GM21619 (cell line): ENCODE data around the gene GLP1R.

Source experiments
- ATAC-seq: cut with Tn5 transposase; IDR thresholded peaks from one replicate; pipeline ENCODE4 v1.9.1; 2021; ENCODE audit not compliant: unreplicated experiment

Gene GLP1R

DNA sequence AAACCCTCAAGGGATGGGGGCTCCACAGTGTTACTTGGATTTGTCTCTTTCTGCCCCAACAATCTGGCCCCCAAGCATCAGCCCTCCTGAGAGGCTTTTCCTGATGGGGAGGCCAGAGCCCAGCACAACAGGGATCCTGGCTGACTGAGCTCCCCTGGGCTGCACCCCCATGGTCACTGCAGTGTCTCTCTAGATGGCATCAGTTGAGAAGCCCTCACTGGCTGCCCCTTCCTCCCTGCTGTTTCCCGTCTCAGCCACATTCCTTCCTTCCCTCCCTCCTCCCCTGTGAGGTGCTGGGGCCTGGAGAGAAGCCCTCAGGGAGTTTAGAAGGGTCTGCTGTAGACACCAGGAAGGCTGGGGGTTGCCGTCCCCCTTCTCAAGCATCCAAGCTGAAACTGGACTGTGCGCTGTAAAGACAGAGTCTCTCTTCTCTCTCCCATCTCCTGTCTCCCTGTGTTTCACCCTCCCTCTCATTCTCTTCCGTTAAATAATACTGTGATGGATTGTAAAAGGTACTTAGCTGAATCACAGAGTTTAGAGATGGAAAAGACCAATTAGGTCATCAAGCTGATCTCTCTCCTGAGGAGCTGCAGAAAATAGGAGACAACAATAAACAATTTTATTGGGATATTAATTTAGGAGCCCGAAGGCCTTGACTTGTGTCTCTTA, 36.7 kb downstream of the GLP1R start:
- ATAC-seq, result no peak

DNA sequence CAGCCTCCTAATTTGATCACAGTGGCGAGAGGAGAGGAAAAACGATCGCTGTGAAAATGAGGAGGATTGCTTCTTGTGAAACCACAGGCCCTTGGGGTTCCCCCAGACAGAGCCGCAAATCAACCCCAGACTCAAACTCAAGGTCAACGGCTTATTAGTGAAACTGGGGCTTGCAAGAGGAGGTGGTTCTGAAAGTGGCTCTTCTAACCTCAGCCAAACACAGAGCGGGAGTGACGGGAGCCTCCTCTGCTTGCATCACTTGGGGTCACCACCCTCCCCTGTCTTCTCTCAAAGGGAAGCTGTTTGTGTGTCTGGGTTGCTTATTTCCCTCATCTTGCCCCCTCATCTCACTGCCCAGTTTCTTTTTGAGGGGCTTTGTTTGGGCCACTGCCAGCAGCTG, 37.7 kb downstream of the GLP1R start:
- peak; percentile 85 for ATAC-seq

DNA sequence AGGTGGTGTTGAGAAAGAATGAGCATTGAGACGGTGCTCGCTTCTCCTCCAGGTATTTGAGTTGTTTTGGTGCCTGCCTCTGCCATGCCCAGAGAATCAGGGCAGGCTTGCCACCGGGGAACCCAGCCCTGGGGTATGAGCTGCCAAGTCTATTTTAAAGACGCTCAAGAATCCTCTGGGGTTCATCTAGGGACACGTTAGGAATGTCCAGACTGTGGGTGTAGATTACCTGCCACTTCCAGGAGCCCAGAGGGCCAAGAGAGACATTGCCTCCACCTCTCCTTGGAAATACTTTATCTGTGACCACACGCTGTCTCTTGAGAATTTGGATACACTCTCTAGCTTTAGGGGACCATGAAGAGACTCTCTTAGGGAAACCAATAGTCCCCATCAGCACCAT, 38.1 kb downstream of the GLP1R start:
- no peak for ATAC-seq

DNA sequence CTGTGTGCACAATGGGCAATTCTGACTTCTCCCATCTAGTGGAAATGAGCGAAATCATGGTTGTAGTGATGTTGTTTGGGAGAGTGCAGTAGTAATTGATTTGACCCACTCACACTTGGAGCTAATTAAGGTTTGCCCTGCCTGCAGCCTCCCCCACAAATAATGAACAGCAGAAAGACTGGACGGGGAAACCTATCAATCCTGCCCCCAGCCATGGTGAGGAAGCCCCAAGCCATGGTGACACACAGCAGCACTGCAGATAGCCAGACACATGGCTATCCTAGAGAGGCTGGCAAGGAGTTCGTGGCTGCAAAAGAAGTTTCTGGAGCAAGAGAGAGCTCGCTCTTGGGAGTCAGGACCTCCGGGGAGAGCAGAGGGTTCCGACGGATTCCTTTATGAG, 38.6 kb downstream of the GLP1R start:
- ATAC-seq, result no peak

DNA sequence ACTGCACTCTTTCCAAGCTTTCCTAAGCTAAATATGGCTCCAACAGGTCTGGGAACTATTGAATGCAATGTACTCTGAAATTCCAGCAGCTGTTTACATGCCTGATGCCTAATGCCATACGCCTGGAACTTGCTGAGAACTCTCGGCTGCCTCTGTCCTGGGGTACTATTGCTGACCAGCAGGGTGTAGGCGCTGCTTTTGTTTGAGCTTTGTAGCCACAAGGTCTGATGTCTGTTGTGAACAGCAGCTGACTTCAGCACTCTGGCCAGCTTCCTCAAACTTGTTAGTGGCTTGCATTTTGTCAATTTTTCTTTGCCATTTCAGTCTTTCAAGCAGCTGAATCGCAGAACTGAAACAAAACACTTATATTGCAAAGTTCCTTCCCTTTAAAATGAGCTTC, 39.8 kb downstream of the GLP1R start:
- no peak for ATAC-seq

DNA sequence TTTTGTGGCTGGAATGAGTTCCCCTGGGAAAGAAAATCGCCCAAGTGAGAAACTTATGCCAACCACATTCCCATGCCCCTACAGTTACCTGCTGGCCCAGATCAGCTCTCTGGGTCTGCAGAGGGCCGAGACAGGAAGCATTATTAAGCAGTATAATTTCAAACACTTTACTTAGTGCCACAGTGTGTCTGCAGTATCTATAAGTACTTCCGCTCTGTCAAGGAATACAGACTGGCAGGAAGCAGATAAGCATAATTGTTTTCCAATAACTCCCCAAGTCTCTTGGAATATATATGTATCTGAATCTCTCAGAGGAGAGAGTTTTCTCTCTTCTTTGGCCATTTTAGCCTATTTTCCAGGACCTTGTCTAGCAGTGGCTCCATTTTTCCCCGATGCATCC, 41.5 kb downstream of the GLP1R start:
- no peak for ATAC-seq

DNA sequence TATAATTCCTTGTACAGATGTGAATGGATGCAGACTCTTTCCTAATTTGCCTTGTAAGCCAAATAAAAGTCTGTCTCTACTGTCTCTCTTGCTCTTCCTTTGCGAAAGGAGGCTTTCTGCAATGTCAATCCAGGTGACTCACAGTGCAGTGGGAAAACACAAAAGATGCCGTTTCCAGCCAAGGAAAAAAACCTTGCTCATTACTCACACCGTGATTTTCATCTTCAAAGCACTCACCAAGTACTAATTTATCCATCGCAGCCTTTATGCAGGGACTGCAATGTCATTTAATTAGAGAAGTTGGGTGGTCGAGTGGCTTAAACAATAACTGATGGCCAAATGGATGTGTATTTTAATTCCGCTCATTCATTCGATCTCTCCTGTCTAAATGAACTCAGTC, 42.6 kb downstream of the GLP1R start:
- no peak for ATAC-seq

DNA sequence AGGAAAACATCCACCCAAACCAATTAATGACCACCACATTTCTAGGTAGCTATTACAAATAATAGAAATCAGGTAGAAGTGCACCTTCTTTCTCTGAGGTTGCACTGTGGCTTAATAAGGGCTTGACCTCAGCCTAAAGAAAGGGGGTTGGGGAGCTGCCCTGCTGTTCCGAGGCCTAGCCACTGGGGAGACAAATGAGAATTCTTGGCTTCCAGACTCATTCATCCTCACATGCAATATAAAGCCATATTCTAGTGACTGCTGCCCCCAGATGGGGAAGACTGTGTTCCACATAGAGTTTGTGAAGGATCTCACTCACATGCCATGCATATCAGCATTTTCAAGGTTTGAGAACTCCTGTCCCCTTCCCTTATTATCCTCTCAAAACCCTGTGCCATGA, 43.5 kb downstream of the GLP1R start:
- no peak for ATAC-seq

DNA sequence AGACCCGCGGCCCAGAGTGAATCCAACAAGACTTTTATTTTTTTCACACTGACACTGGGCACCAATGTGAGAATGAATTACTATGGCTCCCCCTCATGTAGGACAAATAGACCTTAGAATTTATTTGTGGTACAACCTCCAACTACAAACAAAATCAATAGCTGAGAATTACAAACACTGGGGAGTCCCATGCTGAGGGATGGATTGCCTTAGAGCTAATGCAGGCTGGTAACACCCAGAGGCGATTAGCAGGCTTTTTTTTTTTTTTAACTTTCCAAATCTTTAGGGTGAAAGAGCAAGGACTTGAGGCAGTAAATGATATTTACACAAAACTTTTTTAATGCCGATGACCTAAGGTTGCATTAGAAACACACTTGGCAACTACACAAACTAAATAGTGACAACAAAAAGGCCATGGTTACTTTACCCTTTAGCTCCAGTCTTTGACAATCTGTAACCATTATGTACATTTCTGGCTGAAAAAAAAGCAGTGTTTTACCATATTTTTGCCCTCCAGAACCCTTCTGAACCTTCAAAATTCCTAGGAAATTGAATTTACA, 44.6 kb downstream of the GLP1R start:
- ATAC-seq, result no peak

DNA sequence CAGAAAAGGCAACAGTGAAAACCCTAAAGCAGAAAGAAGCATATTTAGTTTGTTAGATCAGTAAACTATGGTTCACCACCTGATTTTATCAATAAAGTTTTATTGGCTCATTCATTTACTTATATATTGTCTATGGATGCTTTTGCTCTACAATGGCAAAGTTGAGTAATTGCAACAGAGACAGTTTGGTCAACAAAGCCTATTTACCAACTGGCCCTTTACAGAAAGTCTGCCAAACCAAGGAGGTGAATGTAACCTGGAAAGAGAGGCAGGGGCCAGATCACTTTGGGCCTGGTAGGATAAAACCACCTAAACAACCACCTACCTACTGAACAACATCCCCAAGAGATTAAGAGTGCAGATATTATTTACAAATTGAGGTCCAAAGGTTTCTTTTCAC, 47.0 kb downstream of the GLP1R start:
- ATAC-seq, result no peak

DNA sequence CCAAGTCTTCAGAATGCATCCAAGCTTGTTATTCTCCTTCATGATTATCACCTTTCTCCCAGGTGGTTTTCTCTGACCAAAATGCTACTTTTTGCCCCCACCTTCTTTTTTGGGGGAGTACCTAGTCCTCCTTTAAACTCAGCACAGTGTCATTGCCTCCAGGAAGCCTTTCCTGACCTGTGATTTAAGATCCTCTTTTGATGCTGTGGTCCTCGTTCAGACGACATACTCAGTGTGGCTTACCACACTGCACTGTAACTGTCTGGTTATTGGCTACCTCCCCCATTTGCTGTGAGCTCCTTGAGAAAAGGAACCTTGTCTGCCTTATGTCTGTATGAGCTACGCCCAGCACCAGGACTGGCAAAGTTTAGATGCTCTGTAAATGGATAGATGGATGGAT, 51.8 kb downstream of the GLP1R start:
- ATAC-seq, result no peak

DNA sequence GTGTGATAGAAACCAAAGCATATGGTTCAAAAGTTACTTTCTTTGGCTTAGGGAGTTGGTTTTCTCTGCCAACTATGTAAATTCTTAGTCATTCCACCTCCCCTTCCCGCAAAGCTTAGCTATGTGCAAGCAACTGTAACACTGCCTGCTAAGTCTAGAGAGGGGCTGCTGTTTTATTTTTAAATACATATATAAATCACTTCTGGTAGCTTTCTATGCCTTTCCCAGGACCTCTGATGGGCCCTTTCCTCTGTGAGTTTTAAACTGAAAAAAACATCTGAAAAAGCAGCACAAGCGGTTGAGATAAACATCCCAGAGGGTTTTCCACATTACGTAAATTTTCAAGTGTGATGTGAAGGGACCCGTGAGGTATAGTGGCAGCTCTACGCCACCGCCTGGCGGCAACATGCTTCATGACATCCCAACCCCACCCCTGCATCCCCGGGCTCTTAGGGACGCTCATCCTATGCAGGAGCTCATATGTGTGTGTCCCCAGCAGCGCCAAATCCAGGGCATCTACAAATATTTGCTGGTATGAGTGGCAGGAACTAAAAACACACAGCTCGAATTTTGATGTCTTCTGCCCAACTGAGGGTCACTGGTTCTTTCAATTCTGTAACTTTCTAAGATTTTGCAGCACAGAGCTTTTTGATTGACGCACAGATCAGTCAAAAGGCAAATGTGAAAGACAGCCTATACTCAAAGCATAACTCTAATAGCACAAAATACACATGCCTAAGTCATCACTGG, 53.7 kb downstream of the GLP1R start:
- ATAC-seq, result peak; percentile 48

DNA sequence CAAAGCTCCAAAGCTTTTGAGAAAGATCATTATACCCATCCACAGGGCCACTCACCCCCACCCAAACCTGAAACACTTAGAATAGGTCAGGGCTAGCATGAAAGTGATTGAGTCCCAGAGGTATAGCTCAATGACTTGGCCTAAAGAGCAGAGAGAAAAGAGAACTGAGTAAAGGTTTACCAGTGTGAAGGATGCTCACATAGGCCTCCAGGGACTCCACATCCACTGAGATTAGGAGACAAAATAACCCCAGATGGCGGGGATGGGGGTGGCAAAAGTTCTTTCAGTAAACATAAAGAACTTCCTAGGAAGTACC, 54.2 kb downstream of the GLP1R start:
- ATAC-seq, result peak; percentile 89

DNA sequence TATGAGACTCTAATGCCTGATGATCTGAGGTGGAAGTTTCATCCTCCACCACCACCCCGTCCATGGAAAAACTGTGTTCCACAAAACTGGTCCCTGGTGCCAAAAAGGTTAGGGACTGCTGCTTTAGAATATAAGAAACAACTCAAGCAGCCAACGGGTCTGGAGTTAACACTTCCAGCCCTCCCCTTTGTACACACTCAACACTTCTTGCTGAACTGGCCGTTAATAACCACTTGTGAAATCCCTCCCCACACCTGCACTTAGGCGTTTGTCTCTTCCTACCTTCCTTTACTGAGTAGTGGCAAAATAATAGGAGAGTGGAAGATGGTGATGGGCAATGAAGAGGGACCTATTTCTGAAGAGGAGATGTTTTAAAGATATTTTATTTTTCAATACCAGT, 55.9 kb downstream of the GLP1R start:
- no peak for ATAC-seq

DNA sequence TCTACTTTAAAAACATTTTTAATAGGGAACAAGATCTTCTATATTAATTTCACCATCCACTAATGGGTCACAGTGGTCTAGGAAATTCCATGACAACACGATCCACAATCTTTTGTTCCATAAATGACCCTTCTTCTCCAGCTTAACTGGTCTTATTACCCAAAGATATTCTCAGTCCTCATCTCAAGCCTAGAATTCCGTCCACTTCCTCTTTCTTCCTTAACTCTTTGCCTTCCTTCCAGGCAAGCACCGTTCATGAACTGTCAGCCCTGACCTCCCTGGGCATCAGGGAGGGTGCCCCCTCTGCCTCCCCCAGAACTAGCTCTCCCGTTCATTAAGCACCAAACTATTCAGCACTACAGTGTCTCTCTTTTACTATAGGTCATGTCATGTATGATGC, 58.5 kb downstream of the GLP1R start:
- ATAC-seq, result no peak

DNA sequence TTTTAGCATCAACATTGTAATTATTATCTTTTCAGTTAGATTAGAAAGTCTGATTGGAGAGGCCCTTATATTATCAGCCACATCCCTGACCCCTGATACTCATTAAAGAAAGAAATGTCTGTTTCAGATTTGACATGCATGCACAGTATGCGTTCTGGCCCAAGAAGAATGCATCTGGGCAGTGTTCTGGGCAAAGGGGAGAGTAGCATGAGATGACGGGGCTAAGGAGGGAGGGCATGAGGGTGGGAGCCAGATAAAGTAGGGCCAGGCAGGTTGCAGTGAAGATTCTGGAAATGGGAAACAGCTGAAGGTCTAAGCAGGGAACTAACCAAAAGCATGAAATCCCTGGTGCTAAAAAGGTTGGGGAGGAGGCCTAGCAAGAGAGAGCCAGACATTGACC, 59.1 kb downstream of the GLP1R start:
- no peak for ATAC-seq

DNA sequence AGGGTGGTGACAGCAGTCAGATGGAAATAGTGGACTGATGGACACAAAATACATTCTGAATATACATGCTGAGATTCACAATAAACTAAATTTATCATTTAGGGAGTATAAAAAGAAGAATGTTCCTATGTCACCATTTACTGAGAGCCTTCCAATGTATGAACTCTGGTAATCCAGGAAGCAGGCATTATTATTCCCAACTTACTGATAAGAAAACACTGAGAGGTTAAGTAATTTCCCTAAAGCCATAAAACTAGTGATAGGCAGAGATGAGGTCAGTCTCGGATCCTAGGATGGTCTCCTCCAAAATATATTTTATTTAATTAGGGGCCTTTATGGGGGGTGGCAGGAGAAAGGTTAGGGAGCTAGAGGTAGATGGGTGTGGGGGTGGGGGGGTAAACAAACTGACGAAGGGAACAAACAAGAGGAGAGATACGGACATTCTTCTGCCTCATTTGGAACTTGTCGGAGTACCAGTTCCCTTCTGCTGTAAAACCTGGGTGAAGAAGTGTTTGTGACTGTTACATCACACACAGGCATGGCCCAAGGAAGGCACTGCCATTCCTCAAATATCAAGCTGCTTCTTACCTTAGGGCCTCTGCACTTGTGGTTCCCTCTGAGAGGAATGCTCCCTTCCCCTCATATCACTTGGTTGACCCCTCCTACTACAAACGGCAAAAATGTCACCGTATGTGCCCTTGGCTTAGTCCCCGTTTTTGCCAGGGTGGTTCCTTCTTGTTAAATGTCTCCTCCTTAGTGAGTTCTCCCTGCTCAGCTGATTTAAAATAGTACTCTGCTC, 59.7 kb downstream of the GLP1R start:
- no peak for ATAC-seq

DNA sequence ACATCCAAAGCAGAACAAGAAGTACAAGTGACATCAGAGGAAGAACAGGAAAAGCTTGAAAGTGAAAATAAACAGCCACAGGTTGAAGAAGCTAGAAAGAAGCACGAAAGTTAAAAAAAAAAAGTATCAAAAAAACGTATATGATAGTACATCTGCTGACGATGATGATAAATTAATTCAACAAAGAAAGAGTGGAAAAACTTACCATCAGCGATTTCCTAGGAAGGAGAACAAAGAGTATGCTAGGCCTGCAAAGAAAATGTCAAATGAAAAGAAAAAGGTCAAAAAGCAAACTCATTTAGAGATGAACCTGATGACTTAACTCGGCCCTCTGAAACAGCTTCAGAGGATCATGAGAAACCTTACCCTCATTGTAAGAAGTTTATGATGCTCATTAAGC, 62.7 kb downstream of the GLP1R start:
- ATAC-seq, result no peak

DNA sequence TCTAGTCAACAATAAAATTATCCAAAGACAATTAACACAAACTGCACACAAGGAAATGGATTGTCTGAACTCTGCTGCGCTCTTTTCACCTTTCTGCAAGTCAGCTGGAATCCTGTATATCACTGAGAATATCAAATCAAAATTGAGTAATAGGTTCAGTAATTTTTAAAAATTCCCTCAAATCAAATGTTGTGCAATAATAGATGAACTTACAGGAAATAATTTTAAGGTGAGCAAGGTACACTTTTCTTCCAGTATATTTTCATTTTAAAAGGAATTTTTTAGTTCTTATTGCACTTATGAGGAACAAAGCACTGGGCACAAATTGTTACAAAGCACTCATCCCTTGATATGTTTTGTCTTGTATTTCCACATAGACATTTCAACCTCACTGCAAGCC, 65.2 kb downstream of the GLP1R start:
- ATAC-seq, result no peak

DNA sequence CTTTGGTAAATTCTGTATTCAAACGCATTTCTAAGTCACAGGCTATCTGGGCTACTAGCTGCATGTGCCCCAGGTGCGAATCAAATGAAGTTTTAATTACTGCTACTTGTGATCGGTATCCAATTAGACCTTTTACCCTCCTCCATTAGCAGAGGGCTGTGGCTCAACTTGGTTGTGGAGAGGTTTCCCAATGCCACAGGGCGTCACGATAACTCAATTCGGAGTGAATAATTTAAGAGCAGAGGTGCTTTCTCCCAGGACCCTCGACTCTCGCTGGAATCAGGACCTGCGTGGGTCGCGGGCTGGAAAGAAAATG, 65.8 kb downstream of the GLP1R start:
- peak; percentile 8 for ATAC-seq

DNA sequence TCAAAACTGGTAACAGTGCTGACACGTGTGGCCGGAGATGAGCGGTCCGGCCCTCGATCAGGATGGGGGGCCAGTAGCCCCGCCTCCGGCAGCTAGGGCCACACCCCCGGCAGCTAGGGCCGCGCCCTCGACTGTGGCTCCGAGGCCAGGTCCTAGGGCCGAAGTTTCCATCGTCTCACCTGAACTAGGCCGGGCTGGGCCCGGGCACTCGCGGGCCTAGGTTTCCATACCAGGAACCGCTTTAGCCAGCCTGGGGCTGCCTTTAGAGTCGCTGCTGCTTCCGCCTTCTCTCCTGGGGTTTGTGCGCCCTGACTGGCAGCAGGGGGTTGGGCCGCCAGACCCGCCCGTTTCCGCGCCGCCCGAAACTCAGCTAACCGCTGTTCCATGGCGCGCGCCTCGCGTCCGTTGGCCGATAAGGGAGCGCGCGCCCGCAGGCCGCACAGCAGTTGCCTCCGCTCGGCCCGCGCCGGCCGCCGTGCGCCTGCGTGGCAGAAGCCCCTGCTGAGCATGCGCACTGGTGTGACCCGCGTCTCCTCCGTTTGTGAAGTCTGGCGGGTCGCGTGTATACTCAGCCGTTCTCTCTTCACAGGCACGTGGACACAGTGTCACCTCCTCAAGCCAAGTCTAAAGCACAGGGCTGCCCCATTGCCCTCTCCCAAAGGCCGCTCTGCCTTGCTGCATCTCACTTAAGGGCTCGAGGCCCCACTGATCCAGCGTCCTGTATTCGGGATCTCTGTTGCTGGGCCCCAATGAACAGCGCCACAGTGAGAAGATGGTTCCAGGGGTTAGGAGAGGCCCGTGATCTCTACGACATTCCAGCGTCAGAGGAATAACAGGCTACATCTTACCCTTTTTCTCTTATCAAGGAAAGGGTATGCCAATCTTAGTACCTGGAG, 66.4 kb downstream of the GLP1R start, which contains the start of gene SAYSD1:
SAYSD1 (minus strand) TSS at position 483 of the 896 bp plus-strand sequence; CDS start at position 386, 97 bp downstream.
- ATAC-seq, result peak; percentile 89
